DOHH2 (cell line): Measurements from ENCODE around the gene ZCCHC12.

ENCODE experiments used
- EZH2phosphoT487 ChIP-seq: fragments of 200-600 bp; sonication (generic); IDR thresholded peaks from 2 replicates; pipeline ENCODE4 v1.6.1; 2017; ENCODE audit warnings: borderline replicate concordance, mild to moderate bottlenecking, antibody characterized with exemption, low read length, moderate library complexity, mixed read lengths
- TF ChIP-seq, protein P1 (sequence below): fragments of 200-600 bp; sonication (generic); IDR thresholded peaks from one replicate; pipeline ENCODE4 v1.5.1; 2014; ENCODE audit warnings: antibody characterized with exemption, mild to moderate bottlenecking, low read depth, low read length; ENCODE audit not compliant: poor library complexity, severe bottlenecking

DNA sequence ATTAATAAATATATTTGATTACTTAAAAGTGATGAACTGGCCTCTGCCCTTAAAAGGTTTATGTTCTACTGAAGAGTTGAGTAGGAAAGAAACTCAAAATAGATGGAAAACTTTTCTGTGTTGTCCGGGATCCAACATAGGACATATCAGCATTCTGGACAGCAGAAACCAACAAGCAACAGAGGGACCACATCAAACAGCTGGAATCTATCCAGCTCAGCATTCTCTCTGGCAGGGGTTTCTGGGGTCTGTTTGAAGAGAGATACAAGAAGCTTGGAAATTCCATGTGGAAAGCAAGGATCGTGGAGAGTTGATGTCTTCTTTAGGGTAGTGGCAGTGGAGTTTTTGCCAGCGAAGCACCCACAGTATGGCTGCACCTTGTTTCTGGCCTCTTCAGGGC, 43.6 kb downstream of the ZCCHC12 start:
- TF ChIP-seq, protein P1, sequence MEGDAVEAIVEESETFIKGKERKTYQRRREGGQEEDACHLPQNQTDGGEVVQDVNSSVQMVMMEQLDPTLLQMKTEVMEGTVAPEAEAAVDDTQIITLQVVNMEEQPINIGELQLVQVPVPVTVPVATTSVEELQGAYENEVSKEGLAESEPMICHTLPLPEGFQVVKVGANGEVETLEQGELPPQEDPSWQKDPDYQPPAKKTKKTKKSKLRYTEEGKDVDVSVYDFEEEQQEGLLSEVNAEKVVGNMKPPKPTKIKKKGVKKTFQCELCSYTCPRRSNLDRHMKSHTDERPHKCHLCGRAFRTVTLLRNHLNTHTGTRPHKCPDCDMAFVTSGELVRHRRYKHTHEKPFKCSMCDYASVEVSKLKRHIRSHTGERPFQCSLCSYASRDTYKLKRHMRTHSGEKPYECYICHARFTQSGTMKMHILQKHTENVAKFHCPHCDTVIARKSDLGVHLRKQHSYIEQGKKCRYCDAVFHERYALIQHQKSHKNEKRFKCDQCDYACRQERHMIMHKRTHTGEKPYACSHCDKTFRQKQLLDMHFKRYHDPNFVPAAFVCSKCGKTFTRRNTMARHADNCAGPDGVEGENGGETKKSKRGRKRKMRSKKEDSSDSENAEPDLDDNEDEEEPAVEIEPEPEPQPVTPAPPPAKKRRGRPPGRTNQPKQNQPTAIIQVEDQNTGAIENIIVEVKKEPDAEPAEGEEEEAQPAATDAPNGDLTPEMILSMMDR, result no peak
- no peak for TF ChIP-seq EZH2phosphoT487
